OCI-LY3 (cell line): Measurements from ENCODE around the gene LIMA1.
"Not testable (repeated sequence)": the region's sequence is repeated elsewhere in the genome, so short reads cannot be mapped to it uniquely, and the experiment has no call there.

ENCODE experiments used
- H2AFZ ChIP-seq: fragments of 200-600, 300-600 bp; shearing (Covaris generic); 2 replicates; pipeline ENCODE4 v1.6.0; 2014; ENCODE audit warnings: antibody characterized with exemption, low read depth, low read length
- H3K27ac ChIP-seq: fragments of 200-600, 300-600 bp; sonication (generic); 2 replicates; pipeline ENCODE4 v1.5.1; 2014; ENCODE audit warnings: mild to moderate bottlenecking, low read length, moderate library complexity, mixed read lengths
- H3K27me3 ChIP-seq: fragments of 200-600, 300-600 bp; sonication (generic); 2 replicates; pipeline ENCODE4 v1.6.1; 2014; ENCODE audit warnings: low read depth, low read length, mixed read lengths
- H3K36me3 ChIP-seq: fragments of 200-600, 300-600 bp; sonication (generic); replicated peaks from 2 replicates; pipeline ENCODE3; 2014; ENCODE audit warnings: low read depth, low read length, mixed read lengths
- H3K4me1 ChIP-seq: fragments of 300-600, 200-600 bp; sonication (generic); 2 replicates; pipeline ENCODE4 v1.6.1; 2014; ENCODE audit warnings: low read length, mixed read lengths
- H3K4me2 ChIP-seq: fragments of 200-600, 300-600 bp; sonication (generic); 2 replicates; pipeline ENCODE4 v1.6.1; 2014; ENCODE audit warnings: low read length, mixed read lengths
- H3K4me3 ChIP-seq: fragments of 300-600, 200-600 bp; sonication (generic); 2 replicates; pipeline ENCODE4 v1.5.1; 2014; ENCODE audit warnings: antibody characterized with exemption, mild to moderate bottlenecking, low read length, moderate library complexity
- H3K79me2 ChIP-seq: fragments of 300-600, 200-600 bp; shearing (Covaris generic); 2 replicates; pipeline ENCODE4 v1.6.1; 2014; ENCODE audit warnings: mild to moderate bottlenecking, low read length, mixed read lengths
- H3K9ac ChIP-seq: fragments of 300-600, 200-600 bp; shearing (Covaris generic); 2 replicates; pipeline ENCODE4 v1.6.0; 2014; ENCODE audit warnings: mild to moderate bottlenecking, low read length, moderate library complexity
- H3K9me3 ChIP-seq: fragments of 200-600, 300-600 bp; shearing (Covaris generic); 2 replicates; pipeline ENCODE4 v1.6.1; 2014; ENCODE audit warnings: low read length, mixed read lengths; ENCODE audit not compliant: insufficient read depth
- H4K20me1 ChIP-seq: fragments of 200-600, 300-600 bp; sonication (generic); 2 replicates; pipeline ENCODE4 v1.6.1; 2016; ENCODE audit warnings: low read length, mixed read lengths; ENCODE audit not compliant: insufficient read depth
- EZH2phosphoT487 ChIP-seq: fragments of 200-600 bp; shearing (Covaris generic); IDR thresholded peaks from 2 replicates; pipeline ENCODE4 v1.6.1; 2018; ENCODE audit warnings: antibody characterized with exemption, mixed run types, low read depth
- TF ChIP-seq, protein P1 (sequence below): fragments of 200-600, 300-600 bp; sonication (generic); IDR thresholded peaks from 2 replicates; pipeline ENCODE4 v1.5.1; 2014; ENCODE audit warnings: antibody characterized with exemption, low read length, low read depth

The LIMA1 gene

GRCh38 chr12:50325890-50326391 is 42.6 kb upstream of the LIMA1 start:
- H3K36me3 ChIP-seq, result no peaks in the 10 kb centered on the region
- no peak overlapping the region for H3K4me2 ChIP-seq
- H3K27ac ChIP-seq, result no peak overlapping the region
- no peaks in the 10 kb centered on the region for H3K4me1 ChIP-seq
- no peaks in the 10 kb centered on the region for H3K27me3 ChIP-seq
- H3K4me3 ChIP-seq, result no peak overlapping the region
- no peaks in the 10 kb centered on the region for H4K20me1 ChIP-seq
- H3K79me2 ChIP-seq, result no peaks in the 10 kb centered on the region
- H3K9ac ChIP-seq, result no peak overlapping the region
- TF ChIP-seq, protein P1, sequence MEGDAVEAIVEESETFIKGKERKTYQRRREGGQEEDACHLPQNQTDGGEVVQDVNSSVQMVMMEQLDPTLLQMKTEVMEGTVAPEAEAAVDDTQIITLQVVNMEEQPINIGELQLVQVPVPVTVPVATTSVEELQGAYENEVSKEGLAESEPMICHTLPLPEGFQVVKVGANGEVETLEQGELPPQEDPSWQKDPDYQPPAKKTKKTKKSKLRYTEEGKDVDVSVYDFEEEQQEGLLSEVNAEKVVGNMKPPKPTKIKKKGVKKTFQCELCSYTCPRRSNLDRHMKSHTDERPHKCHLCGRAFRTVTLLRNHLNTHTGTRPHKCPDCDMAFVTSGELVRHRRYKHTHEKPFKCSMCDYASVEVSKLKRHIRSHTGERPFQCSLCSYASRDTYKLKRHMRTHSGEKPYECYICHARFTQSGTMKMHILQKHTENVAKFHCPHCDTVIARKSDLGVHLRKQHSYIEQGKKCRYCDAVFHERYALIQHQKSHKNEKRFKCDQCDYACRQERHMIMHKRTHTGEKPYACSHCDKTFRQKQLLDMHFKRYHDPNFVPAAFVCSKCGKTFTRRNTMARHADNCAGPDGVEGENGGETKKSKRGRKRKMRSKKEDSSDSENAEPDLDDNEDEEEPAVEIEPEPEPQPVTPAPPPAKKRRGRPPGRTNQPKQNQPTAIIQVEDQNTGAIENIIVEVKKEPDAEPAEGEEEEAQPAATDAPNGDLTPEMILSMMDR, result no peak
- TF ChIP-seq EZH2phosphoT487, result no peak
- no peak overlapping the region for H2AFZ ChIP-seq
- H3K9me3 ChIP-seq, result no peaks in the 10 kb centered on the region

- H3K9ac ChIP-seq, H4K20me1 ChIP-seq, H3K79me2 ChIP-seq, H3K27me3 ChIP-seq, H3K9me3 ChIP-seq, H3K4me2 ChIP-seq, H3K27ac ChIP-seq, H3K4me1 ChIP-seq, H2AFZ ChIP-seq, H3K4me3 ChIP-seq, H3K36me3 ChIP-seq: not testable (repeated sequence)
Observed at GRCh38 chr12:50324770-50325169, 41.5 kb upstream of the LIMA1 start.

DNA sequence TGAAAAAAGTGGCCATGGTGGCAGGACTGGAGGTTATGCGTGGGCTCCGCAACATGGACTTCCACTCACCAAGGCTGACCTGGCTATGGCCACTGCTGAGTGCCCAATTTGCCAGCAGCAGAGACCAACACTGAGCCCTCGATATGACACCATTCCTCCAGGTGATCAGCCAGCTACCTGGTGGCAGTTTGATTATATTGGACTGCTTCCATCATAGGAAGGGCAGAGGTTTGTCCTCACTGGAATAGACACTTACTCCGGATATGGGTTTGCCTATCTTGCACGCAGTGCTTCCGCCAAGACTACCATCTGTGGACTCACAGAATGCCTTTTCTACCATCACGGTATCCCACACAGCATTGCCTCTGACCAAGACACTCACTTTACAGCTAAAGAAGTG is 40.8 kb upstream of the LIMA1 start:
- H2AFZ ChIP-seq, H3K27me3 ChIP-seq, H3K4me1 ChIP-seq, H3K9ac ChIP-seq, H3K79me2 ChIP-seq, H3K9me3 ChIP-seq, H4K20me1 ChIP-seq, H3K4me2 ChIP-seq, H3K27ac ChIP-seq, H3K36me3 ChIP-seq, H3K4me3 ChIP-seq: not testable (repeated sequence)

GRCh38 chr12:50322206-50322605 is 38.9 kb upstream of the LIMA1 start:
- no peaks in the 10 kb centered on the region for H4K20me1 ChIP-seq
- H3K36me3 ChIP-seq, result no peaks in the 10 kb centered on the region
- no peaks in the 10 kb centered on the region for H3K79me2 ChIP-seq
- no peak overlapping the region for H3K27ac ChIP-seq
- H3K4me1 ChIP-seq, result no peaks in the 10 kb centered on the region
- no peaks in the 10 kb centered on the region for H3K27me3 ChIP-seq
- H3K9me3 ChIP-seq, result no peaks in the 10 kb centered on the region
- no peak overlapping the region for H2AFZ ChIP-seq
- H3K4me3 ChIP-seq, result no peak overlapping the region
- no peak overlapping the region for H3K4me2 ChIP-seq
- no peak overlapping the region for H3K9ac ChIP-seq
- TF ChIP-seq, protein P1, result no peak
- no peak for TF ChIP-seq EZH2phosphoT487

- no peak for TF ChIP-seq EZH2phosphoT487
- Histone ChIP-seq H3K79me2 (no peaks in the 10 kb centered on the region), H3K27ac (no peak overlapping the region), H3K27me3 (no peaks in the 10 kb centered on the region), H3K36me3 (no peaks in the 10 kb centered on the region), H3K9me3 (no peaks in the 10 kb centered on the region), H3K4me2 (no peak overlapping the region), H2AFZ (no peak overlapping the region), H3K4me3 (no peak overlapping the region), H3K4me1 (no peaks in the 10 kb centered on the region), H4K20me1 (no peaks in the 10 kb centered on the region), H3K9ac (no peak overlapping the region)
Observed at GRCh38 chr12:50317203-50317602, 33.9 kb upstream of the LIMA1 start.
